ENCODE data around the gene PEX10. TPM values are rescaled to one million over a fixed set of nuclear protein-coding genes. Genes with fewer than 3 reads are reported as not detected.

Gene PEX10
- total RNA-seq, 1 donor from 2014 or later: 15.8 TPM

DNA sequence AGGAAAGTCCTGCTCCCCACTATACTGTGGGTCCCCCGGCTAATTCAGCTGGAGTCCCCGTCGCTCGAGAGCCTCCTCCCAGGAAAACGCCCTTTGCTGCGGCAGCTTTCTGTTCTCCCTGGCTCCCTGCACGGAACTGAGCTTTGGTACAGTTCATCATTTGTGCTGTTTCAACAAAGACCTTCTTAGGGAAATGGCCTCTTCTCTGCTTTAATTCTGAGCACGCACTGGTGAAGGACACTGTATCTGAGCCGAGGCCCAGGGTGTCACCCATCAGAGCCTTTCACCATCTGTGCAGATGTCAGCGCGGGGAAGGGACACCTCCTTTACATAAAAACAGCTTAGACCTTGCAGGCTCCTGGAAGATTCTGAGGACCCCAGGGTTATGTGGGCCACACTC, 13.5 kb upstream of the PEX10 start:
- Histone ChIP-seq H3K27ac (replicated peaks) (no peak overlapping the region), H3K4me1 (no peaks in the 10 kb centered on the region), H3K27me3 (ENCODE audit: low read depth) (peaks cover 84% of the 10 kb centered on the region), H3K4me3 (no peak overlapping the region), H3K9me3 (replicated peaks) (peaks cover 24% of the 10 kb centered on the region), H3K36me3 (no peaks in the 10 kb centered on the region)
- TF ChIP-seq, protein P1, sequence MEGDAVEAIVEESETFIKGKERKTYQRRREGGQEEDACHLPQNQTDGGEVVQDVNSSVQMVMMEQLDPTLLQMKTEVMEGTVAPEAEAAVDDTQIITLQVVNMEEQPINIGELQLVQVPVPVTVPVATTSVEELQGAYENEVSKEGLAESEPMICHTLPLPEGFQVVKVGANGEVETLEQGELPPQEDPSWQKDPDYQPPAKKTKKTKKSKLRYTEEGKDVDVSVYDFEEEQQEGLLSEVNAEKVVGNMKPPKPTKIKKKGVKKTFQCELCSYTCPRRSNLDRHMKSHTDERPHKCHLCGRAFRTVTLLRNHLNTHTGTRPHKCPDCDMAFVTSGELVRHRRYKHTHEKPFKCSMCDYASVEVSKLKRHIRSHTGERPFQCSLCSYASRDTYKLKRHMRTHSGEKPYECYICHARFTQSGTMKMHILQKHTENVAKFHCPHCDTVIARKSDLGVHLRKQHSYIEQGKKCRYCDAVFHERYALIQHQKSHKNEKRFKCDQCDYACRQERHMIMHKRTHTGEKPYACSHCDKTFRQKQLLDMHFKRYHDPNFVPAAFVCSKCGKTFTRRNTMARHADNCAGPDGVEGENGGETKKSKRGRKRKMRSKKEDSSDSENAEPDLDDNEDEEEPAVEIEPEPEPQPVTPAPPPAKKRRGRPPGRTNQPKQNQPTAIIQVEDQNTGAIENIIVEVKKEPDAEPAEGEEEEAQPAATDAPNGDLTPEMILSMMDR (IDR thresholded peaks at IDR 0.05; ENCODE audit: borderline replicate concordance): no peak
- no peak for DNase-seq
- intact Hi-C loops (cut with micrococcal nuclease): no loop called here

DNA sequence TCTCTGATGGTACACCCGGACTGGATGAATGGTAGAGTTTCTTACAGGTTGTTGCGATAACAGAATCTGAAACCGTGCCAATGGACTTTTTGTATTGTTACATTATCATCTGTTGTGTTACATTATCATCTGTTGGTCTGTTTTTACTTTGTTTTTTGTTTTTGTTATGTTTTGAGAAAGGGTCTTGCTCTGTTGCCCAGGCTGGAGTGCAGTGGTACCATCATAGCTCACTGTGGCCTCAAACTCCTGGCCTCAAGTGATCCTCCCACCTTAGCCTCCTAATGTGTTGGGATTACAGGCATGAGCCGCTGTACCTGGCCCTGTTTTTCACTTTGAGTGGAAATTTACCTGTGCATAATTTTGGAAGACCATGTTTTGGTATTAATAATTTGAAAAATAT, 10.2 kb upstream of the PEX10 start:
- Histone ChIP-seq H3K4me3 (no peak overlapping the region), H3K27ac (replicated peaks) (no peak overlapping the region), H3K4me1 (no peaks in the 10 kb centered on the region), H3K27me3 (ENCODE audit: low read depth) (peaks cover 84% of the 10 kb centered on the region), H3K9me3 (replicated peaks) (peaks cover 14% of the 10 kb centered on the region), H3K36me3 (no peaks in the 10 kb centered on the region)
- no peak for DNase-seq
- intact Hi-C loops (cut with micrococcal nuclease): no loop called here
- TF ChIP-seq, protein P1 (IDR thresholded peaks at IDR 0.05; ENCODE audit: borderline replicate concordance): no peak

DNA sequence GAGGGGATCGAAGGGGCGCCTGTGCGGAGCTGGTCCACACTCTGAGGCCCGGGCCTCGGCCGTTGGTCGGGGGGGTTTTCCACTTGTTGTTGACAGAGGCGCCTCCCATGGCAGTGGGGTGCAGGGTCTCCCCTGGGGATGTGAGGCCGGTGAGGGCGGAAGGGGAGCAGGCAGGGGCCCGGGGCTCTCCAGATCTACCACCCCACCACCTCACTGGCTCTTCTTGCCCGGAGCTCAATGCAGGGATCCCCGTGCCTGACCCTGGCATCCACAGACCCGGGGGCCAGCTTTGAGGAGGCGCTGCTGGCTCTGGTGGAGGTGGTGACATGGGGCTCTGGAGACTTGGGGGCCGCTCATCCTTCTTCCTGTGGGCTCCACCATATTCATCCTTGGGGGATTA, 7.1 kb upstream of the PEX10 start:
- H3K27me3 ChIP-seq (ENCODE audit: low read depth): peaks cover 90% of the 10 kb centered on the region
- no peaks in the 10 kb centered on the region for H3K36me3 ChIP-seq
- H3K9me3 ChIP-seq (replicated peaks): peaks cover 14% of the 10 kb centered on the region
- H3K27ac ChIP-seq (replicated peaks): no peak overlapping the region
- H3K4me3 ChIP-seq: no peak overlapping the region
- peaks cover 3% of the 10 kb centered on the region for H3K4me1 ChIP-seq
- TF ChIP-seq, protein P1 (IDR thresholded peaks at IDR 0.05; ENCODE audit: borderline replicate concordance): no peak
- DNase-seq: no peak
- intact Hi-C loops (cut with micrococcal nuclease): loop anchor here (5.0 kb wide), 1 partner anchor 368 kb away; no protein-coding TSS in a partner anchor

DNA sequence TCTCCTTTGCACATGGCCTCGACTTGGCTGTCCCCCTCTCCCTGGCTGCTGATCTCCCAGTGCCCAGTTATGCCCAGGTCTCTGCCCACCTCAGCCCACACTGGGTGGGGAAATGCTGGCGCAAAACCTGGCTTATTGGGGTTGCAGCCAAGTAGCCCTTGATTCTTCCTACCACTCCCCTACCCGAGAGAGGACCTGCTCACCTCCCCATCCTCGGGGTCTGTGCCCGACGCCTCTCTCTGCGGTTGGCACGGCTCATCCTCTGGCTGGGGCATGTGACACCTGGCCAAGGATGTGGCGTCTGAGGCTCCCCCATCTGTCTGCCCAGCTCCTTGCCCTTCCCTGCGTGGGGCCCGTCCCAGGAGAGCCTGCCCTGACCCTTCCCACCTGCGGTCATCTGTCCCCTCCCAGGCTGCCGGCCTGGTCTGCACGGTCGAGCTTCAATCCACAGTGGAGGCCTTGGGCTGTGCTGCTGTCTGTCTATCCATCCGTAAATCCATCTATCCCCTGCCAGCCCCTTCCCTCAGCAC, 6.5 kb upstream of the PEX10 start:
- intact Hi-C loops (cut with micrococcal nuclease): loop anchor here (5.0 kb wide), 1 partner anchor 368 kb away; no protein-coding TSS in a partner anchor
- H3K9me3 ChIP-seq (replicated peaks): peaks cover 14% of the 10 kb centered on the region
- H3K4me3 ChIP-seq: no peak overlapping the region
- DNase-seq: no peak
- H3K27ac ChIP-seq (replicated peaks): no peak overlapping the region
- no peaks in the 10 kb centered on the region for H3K36me3 ChIP-seq
- TF ChIP-seq, protein P1 (IDR thresholded peaks at IDR 0.05; ENCODE audit: borderline replicate concordance): no peak
- H3K4me1 ChIP-seq: peaks cover 8% of the 10 kb centered on the region
- H3K27me3 ChIP-seq (ENCODE audit: low read depth): peaks cover 88% of the 10 kb centered on the region

DNA sequence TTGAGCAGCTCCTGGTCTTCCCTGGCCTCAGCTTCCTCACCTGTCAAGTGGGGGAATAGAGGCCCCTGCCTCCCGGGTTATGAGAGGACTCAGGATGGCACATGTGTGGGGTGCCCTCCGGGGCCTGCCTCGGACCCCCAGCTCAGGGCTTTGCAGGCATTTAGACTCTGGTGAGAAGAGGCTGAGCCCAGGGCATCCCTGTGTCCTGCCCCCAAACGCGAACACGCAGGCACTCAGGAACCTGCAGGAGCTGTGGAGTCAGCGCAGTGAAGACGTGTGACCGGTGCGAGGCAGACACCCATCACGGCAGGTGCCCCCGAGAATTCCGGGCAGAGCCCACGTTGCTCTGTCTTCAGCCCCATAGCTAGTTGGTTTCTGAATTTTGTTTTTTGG, 5.5 kb upstream of the PEX10 start:
- H3K27me3 ChIP-seq (ENCODE audit: low read depth): peaks cover 78% of the 10 kb centered on the region
- intact Hi-C loops (cut with micrococcal nuclease): loop anchor here (5.0 kb wide), 1 partner anchor 369 kb away; no protein-coding TSS in a partner anchor
- no peak overlapping the region for H3K27ac ChIP-seq (replicated peaks)
- H3K9me3 ChIP-seq (replicated peaks): peaks cover 7% of the 10 kb centered on the region
- TF ChIP-seq, protein P1 (IDR thresholded peaks at IDR 0.05; ENCODE audit: borderline replicate concordance): no peak
- H3K36me3 ChIP-seq: no peaks in the 10 kb centered on the region
- H3K4me1 ChIP-seq: peaks cover 19% of the 10 kb centered on the region
- no peak for DNase-seq
- H3K4me3 ChIP-seq: no peak overlapping the region
